Neural crest cell (in vitro differentiated cells): ENCODE data around the gene SMPD3. TPM values are rescaled to one million over a fixed set of nuclear protein-coding genes. Genes with fewer than 3 reads are reported as not detected.

Experiments
- DNase-seq: peaks from one replicate; pipeline ENCODE4 v3.0.0; 2021; ENCODE audit warnings: low read depth, mixed read lengths, low spot score
- H3K27ac Mint-ChIP-seq: one replicate; pipeline ENCODE4 v1.8.0; 2021; ENCODE audit warnings: mild to moderate bottlenecking, mixed read lengths; ENCODE audit not compliant: unreplicated experiment
- H3K27me3 Mint-ChIP-seq: 2 replicates; pipeline ENCODE4 v1.8.0; 2021; ENCODE audit warnings: low read depth, mild to moderate bottlenecking, mixed read lengths
- H3K36me3 Mint-ChIP-seq: 2 replicates; pipeline ENCODE4 v1.8.0; 2021; ENCODE audit warnings: low read depth, mild to moderate bottlenecking, mixed read lengths
- H3K4me1 Mint-ChIP-seq: 2 replicates; pipeline ENCODE4 v1.8.0; 2021; ENCODE audit warnings: mixed read lengths
- H3K4me3 Mint-ChIP-seq: one replicate; pipeline ENCODE4 v1.8.0; 2021; ENCODE audit warnings: mild to moderate bottlenecking, mixed read lengths
- H3K9me3 Mint-ChIP-seq: 2 replicates; pipeline ENCODE4 v1.8.0; 2021; ENCODE audit warnings: mixed read lengths
- total RNA-seq: library from RNA; stranded (reverse); gene quantifications from 2 replicates; pipeline ENCODE4 v1.2.1, GENCODE V29; 2021
- TF ChIP-seq, protein P1 (sequence below): fragments of 200-600 bp; sonication (generic); conservative IDR thresholded peaks from 2 replicates; pipeline ENCODE4 v1.5.0; 2021; ENCODE audit warnings: antibody characterized with exemption, mild to moderate bottlenecking

The SMPD3 gene
- total RNA-seq, 1 donor from 2014 or later: 3.8 TPM

DNA sequence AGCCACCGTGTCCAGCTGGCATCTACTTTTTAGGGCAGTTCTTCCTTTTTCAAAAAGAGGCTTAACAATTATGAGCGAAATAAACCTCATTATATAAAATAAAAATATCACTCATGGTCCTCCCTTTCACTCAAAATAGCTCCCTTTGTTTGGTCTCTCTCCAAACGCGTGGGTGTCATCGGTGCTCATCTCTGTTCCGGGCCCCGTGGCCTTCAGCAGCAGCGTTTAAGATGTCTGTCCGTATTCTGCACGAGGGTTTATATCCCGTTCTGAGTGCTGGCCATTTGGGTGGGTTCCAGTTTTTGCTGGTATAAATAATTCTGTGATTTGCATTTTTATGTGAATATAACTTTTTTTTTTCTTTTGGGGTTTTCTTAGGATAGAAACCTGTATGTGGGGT, 104.1 kb downstream of the SMPD3 start:
- H3K27me3 Mint-ChIP-seq: no peaks in the 10 kb centered on the region

DNA sequence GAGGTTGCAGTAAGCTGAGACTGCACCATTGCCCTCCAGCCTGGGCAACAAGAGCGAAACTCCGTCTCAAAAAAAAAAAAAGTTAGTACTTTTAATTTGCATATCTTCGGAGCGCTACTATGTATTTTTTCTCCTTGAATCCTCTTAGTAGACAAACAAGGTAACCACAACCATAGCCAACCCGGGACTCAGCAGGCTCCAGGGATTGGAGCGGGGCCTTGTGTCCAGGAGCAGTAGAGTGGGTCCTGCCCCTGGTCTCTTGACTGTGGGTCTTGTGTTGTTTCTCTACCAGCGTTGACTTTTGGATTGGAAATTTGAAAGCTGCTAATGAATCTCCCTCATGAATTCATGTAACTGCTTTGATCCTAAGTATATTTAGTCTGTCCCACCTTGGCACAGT, 105.2 kb downstream of the SMPD3 start:
- no peak for DNase-seq
- TF ChIP-seq, protein P1, sequence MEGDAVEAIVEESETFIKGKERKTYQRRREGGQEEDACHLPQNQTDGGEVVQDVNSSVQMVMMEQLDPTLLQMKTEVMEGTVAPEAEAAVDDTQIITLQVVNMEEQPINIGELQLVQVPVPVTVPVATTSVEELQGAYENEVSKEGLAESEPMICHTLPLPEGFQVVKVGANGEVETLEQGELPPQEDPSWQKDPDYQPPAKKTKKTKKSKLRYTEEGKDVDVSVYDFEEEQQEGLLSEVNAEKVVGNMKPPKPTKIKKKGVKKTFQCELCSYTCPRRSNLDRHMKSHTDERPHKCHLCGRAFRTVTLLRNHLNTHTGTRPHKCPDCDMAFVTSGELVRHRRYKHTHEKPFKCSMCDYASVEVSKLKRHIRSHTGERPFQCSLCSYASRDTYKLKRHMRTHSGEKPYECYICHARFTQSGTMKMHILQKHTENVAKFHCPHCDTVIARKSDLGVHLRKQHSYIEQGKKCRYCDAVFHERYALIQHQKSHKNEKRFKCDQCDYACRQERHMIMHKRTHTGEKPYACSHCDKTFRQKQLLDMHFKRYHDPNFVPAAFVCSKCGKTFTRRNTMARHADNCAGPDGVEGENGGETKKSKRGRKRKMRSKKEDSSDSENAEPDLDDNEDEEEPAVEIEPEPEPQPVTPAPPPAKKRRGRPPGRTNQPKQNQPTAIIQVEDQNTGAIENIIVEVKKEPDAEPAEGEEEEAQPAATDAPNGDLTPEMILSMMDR: no peak
- Mint-ChIP-seq H3K9me3 (no peaks in the 10 kb centered on the region), H3K4me3 (no peak overlapping the region), H3K4me1 (no peaks in the 10 kb centered on the region), H3K27ac (no peak overlapping the region), H3K27me3 (no peaks in the 10 kb centered on the region), H3K36me3 (peaks cover 11% of the 10 kb centered on the region)

More for the DNA sequence above, 104.1 kb downstream of the SMPD3 start:
- H3K9me3 Mint-ChIP-seq: no peaks in the 10 kb centered on the region
- no peak for DNase-seq
- no peak overlapping the region for H3K4me3 Mint-ChIP-seq
- H3K27ac Mint-ChIP-seq: no peak overlapping the region
- peaks cover 13% of the 10 kb centered on the region for H3K36me3 Mint-ChIP-seq
- TF ChIP-seq, protein P1: no peak
- H3K4me1 Mint-ChIP-seq: no peaks in the 10 kb centered on the region

DNA sequence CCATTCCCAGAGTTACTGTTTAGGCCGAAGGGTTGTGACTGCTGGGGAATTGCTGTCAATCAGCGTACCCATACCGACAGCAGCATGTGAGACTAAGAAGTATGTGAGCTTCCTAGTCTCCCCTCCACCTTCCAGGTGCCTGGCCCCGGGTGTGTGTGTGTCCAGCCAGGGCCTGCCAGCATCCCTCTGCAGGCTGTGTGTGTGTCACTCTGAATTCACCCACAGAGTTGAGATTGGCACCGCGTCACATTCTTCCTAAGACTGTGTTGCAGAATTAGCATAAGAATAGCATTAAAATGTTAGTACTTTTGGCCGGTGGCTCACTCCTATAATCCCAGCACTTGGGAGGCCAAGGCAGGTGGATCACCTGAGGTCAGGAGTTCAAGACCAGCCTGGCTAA, 105.7 kb downstream of the SMPD3 start:
- no peaks in the 10 kb centered on the region for H3K27me3 Mint-ChIP-seq
- DNase-seq: no peak
- H3K4me3 Mint-ChIP-seq: no peak overlapping the region
- H3K36me3 Mint-ChIP-seq: peaks cover 10% of the 10 kb centered on the region
- H3K4me1 Mint-ChIP-seq: no peaks in the 10 kb centered on the region
- H3K27ac Mint-ChIP-seq: no peak overlapping the region
- H3K9me3 Mint-ChIP-seq: no peaks in the 10 kb centered on the region
- TF ChIP-seq, protein P1: no peak

DNA sequence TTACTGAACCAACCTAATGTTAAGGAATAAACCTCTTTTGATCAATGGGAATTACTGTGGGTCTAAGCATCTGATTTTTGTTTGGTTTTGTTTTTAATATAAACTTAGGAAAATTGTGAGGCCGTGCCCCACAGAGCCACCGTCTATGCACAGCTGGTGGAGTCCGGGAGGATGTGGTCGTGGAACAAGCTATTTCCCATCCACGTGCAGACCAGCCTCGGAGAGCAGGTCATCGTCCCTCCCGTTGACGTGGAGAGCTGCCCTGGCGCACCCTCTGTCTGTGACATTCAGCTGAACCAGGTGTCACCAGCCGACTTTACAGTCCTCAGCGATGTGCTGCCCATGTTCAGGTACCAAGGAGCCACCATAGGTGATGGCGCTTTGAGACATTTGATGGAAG, 109.1 kb downstream of the SMPD3 start:
- no peak overlapping the region for H3K4me3 Mint-ChIP-seq
- TF ChIP-seq, protein P1: no peak
- no peaks in the 10 kb centered on the region for H3K4me1 Mint-ChIP-seq
- H3K27ac Mint-ChIP-seq: no peak overlapping the region
- no peak for DNase-seq
- H3K27me3 Mint-ChIP-seq: no peaks in the 10 kb centered on the region
- H3K9me3 Mint-ChIP-seq: no peaks in the 10 kb centered on the region
- peaks cover 15% of the 10 kb centered on the region for H3K36me3 Mint-ChIP-seq

DNA sequence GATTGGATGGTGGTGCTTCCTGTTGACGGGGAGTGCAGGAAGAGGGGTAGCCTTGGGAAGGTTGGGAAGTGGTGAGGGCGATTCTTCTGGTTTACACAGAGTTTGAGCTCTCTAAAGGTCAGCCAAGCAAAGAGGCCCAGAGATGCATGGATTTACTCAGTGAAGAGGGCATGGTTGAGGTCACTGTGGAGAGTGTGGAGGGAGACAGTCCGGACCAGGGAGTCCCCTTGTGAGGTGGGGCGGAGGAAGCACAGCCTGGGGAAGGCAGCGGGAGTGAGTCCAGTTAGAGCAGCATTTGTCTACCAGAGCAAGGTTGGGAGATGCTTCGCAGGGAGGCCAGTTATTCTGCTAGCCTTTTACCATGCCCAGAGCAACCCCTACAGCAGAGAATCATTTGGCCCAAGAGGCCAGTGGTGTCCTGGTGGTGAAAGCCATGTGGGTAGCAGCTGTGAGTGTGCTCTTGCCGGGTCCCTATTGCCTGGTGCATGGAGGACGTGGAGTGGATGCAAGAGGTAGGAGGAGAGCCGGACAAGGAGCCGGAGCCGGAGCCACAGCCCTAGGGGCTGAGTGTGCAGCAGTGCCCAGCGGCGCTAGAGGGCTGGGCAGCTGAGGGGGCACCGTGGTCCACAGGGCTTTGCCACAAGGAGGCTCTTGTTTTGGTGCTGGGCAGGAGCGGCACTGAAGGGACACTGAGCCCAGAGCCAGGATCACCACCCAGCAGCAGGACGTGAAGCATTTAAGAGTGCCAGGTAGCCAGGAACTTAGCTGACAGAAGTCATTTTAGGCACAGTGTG, 109.8 kb downstream of the SMPD3 start:
- no peaks in the 10 kb centered on the region for H3K9me3 Mint-ChIP-seq
- no peaks in the 10 kb centered on the region for H3K27me3 Mint-ChIP-seq
- no peak overlapping the region for H3K27ac Mint-ChIP-seq
- DNase-seq: no peak
- peaks cover 15% of the 10 kb centered on the region for H3K36me3 Mint-ChIP-seq
- H3K4me3 Mint-ChIP-seq: no peak overlapping the region
- H3K4me1 Mint-ChIP-seq: no peaks in the 10 kb centered on the region
- TF ChIP-seq, protein P1: no peak
